SHP77 (cell line): ENCODE results near the gene PARM1.
A peak's percentile ranks its signal among the peaks of the same experiment; 100 is the strongest.

Source experiments
- DNase-seq, 2 experiments: peaks; one replicate each; lab custom pipeline; 2025; lab: John Stamatoyannopoulos, UW

The PARM1 gene, protein sequence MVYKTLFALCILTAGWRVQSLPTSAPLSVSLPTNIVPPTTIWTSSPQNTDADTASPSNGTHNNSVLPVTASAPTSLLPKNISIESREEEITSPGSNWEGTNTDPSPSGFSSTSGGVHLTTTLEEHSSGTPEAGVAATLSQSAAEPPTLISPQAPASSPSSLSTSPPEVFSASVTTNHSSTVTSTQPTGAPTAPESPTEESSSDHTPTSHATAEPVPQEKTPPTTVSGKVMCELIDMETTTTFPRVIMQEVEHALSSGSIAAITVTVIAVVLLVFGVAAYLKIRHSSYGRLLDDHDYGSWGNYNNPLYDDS

DNA sequence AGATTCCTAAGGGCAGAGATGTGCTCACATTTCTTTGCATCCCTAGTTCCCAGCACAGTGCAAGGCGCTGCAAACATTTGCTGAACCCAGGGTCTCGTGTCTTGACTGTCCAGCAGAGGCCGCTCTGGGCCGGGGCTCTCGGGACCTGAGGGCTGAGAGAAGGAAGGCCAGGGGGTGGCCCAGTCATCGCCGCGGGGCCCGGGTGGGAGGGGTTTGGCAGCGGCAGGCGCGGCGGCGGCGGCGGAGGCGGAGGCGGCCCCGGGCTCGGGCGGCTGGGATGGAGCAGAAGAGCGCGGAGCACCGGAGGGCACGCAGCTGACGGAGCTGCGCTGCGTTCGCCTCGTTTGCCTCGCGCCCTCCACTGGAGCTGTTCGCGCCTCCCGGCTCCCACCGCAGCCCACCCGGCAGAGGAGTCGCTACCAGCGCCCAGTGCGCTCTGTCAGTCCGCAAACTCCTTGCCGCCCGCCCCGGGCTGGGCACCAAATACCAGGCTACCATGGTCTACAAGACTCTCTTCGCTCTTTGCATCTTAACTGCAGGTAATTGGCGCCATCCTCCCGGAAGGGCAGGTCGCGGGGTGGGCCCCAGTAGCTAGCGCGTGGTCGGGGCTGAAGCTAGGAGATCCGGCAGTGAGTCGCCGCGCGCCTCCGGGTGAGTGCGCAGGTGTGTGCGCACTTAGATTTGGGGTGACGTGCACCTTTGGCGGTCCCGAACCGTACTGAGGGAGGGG lies at the start of gene PARM1:
Gene PARM1, plus strand, starts transcription at position 285 of the 730 bp plus-strand sequence. Its CDS starts 212 bp downstream, at position 497.
- DNase-seq, result peak; percentile 90 to 92

DNA sequence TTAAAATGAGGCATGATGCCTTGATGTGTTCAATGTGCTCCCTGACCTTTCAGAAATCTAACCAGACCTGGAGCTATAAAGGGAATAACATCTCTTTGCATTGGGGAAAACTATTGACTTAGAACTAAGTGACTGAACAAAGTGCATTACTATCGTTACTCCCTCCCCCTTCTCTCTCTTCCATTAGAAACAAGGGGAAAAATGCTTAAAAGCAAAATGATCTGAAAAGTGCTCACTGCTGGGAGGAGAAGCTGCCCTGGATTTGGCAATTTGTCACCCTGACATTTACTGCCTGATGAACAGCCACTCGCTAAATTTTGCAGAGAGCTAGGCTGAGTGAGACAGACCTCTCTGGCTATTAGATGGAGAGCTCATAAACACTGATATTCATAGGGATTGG lies 48.6 kb upstream of the PARM1 start:
- DNase-seq, result no peak

DNA sequence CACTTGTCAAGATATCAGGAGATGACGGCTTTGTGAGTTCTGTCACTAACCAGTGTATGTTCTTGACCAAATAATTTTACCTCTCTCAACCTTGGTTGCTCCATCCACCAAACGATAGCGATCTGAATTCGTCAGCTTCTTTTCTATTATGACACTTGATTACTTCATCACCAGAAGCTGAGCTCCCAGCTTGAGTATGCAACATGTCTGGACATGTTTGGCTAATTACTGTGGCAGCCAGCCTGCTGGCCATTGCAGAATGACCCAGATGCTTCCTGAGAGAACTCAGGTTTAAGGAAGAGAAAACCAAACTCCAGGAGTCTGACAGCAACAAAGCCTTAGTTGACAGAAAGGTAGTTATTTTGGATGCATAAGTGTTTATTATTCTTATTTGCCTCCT lies 46.4 kb upstream of the PARM1 start:
- DNase-seq, result peak; percentile 52 to 70

DNA sequence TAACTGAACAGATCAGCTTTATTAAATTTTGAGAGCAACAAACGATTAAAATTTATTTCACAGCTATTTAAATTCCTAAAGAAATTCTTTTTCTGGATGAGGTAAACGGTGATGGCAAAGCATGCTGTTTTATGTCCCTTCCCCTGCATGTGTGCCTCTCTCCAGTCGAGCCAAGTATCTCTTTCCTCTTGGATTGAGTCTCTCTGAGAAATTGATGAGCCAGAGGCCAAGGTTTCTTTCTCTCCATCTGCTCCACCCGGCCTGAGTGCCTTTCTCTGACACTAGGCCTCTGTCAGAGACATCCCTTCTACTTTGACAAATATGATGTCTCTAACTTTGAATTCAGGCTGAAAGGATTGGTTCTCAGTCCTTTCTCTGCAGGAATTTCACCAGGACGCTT lies 42.6 kb upstream of the PARM1 start:
- no peak for DNase-seq

DNA sequence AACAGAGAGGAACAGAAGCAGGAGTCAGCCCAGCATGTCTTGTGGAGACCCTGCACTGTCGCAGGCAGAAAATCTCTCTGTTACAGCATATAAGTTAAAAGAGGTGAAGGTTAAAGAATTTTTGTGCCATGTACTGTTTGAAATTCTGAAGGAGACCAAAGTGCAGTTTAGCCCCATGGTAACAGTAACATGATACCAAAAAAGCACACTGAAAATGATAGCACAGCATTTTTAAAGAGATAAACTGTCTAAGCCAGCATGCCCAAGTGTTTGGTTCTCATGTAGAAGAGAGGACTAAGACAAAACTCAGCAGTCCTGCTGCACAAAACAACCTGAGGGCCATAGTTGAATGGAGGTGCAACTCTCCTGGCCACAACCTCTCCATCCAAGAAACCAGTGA lies 41.9 kb upstream of the PARM1 start:
- DNase-seq, result no peak

DNA sequence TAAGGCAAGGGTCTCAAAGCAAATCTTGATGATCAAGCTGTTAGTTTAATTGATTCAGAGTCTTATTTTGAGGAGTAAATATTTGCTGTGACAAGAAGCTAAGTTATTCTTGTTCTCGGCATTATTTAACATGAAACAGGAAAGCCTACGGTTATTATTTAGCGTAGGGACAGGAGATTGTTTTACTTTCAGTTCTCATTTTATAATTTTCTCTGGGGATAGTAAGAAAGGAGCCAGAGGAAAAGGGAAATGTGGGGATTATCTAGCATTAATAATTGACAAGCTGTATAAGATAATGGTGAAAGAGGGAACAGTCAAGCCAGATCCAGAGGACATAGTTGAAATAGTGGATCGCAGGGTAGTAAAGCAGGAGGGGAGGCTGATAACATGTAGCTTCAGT lies 39.7 kb upstream of the PARM1 start:
- no peak for DNase-seq

DNA sequence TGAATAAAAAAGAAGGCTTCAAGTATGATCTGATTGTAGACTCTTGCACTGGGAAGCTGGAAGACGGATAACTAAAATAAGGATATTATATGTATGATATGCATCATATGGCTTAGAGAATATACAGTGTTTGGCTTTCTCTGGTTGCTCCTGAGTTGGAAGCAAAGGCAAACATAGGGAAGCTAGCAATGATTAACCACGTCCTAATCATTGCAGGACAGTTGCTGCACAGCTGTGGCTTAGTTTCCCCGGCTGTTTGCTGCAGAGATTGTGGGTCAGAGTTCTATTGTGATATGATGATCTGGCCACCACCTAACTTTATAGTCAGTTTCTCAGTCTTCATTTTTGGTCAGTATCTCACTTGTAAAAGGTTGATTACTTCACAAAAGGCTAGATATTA lies 36.3 kb upstream of the PARM1 start:
- no peak for DNase-seq

DNA sequence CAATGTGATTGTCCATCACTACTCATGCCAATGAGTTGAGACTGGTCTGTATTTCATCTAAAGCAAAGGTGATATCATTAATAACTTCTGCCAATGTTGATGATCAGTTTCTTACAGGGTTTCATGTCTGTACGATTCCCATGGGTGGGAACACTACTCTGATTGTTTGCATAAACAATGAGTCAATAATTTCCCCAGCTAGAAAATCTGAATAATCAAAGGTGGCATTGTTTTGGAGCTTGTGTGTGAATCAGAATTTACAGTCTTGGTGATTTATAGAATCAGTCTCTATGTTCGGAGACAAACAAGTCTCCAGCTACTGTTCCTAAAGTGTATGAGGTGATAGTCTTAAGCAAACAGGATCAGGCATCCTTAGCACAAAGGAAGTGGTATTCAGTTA lies 35.5 kb upstream of the PARM1 start:
- no peak for DNase-seq

DNA sequence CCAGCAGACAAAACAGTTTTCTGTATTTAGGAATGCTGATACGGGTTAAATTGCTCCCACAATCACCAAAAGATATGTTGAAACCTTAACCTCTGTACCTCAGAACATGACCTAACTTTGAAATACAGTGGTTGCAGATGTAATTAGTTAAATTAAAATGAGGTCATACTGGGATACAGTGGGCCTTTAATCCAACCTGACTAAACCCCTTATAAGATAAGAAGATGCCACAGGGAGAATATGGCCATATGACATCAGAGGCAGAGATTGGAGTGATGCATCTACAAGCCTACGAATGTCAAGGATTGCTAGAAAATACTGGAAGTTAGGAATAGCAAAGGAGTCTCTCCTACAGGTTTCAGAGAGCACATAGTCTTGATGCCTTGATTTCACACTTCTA lies 32.1 kb upstream of the PARM1 start:
- DNase-seq, result no peak

DNA sequence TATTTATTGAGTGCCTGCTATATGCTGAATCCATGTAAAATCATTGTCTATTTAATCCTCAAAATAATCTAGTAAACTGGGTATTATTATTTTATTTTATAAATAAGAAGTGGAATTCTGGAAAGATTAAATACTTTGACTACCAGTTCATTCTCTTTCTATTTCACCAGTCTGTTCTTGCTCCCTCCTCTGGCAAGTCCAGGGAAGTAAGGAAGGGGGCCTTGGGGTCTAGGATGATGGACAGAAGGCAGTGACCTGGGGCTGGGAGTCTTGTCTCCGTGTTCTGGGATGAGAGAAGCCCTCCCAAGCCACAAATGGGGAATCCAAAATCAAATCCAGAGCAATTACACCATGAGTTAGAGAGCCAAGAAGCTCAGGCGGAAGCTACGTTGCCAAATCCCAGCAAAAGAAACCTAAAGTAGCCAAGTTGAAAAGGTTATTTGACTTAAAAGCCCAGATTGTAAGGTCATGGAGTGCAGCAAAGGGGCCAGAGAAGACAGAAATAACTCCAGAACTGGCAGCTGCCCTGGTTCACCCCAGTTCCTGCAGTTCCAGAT lies 28.3 kb upstream of the PARM1 start:
- DNase-seq, result no peak

DNA sequence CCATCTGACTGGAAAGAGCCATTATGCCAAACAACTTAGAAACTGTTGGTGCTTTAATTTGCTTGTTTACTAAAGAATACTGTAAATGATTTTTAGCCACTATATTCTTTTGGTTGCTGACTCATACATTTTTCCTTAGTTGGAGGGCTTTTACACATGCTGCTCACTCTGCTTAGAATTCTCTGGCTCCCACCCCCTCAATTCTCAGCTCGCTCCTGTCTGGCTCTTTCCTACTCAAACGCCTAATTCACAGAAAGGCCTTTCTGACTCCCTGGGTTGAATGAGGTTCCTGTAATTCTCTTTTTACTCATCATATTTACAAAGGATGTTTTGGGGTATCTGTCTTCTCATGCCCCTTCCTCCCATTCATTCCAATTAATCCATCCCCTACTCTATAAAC lies 26.1 kb upstream of the PARM1 start:
- DNase-seq, result no peak

DNA sequence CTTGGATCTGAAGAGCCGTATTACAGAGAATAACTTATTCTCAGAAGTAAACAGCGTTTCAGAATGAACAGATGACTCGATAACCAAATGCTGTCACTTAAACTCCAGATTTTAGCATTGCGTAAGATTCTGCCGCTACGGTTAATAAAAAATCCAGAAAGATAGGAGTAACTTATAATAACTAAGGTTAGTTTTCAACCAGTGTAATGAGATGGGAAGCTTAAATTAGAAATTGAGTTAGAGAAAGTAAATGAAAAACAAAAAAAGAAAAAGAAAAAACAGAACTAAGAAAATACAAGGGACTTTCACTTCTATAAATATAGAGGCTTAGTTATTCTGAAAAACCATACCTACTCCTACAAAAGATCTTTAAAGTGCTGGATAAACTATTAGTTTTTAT lies 13.1 kb upstream of the PARM1 start:
- DNase-seq, result no peak

DNA sequence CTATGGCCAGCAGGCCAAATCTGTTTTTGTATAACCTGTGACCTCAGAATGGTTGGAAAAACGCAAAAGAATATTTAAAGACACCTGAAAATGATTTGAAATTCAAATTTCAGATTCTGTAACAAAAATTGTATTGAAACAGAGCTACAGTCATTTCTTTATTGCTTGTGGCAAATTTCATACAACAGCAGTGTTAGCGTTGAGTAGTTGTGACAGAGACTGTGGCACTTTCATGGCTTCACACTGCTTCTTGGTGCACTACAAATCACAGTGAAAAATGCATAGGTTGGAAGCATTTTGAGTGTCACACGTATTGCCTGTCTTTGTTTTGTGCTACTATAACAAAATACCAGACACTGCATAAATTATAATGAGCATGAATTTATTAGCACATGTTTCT lies 12.2 kb upstream of the PARM1 start:
- no peak for DNase-seq

DNA sequence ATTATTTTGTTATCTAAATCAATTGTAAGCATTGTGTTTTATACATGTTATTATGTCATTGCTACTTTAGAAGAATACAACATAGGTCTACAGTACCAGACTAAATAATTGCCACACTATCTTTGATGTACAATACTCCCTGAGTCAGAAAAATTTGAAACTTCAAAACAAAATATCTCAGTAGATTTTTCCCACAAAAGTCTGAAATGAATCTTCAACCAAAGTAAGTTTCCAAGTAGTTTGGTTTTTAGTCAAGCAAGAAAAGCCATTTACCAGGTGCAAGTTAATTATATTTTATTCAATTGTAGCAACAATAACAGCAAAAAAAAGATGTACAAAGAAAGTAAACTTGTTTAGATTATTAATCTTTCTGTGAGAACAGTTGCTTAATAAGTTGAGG lies 11.4 kb upstream of the PARM1 start:
- DNase-seq, result no peak

DNA sequence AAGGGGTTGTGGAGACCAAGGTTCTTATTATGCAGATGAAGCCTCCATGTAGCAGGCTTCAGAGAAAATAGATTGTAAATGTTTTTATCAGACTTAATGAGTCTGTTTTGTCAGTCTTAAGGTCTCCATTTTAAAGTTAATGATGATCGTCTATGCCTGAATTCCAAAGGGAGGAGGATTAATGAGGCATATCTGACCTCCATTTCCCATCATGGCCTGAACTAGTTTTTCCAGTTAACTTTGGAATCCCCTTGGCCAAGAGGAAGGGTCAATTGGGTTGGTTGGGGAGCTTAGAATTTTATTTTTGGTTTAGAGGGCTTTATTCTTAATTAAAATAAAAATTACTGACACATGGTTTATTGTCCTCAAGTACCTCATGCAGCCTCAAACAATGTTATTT lies 6.9 kb upstream of the PARM1 start:
- no peak for DNase-seq

DNA sequence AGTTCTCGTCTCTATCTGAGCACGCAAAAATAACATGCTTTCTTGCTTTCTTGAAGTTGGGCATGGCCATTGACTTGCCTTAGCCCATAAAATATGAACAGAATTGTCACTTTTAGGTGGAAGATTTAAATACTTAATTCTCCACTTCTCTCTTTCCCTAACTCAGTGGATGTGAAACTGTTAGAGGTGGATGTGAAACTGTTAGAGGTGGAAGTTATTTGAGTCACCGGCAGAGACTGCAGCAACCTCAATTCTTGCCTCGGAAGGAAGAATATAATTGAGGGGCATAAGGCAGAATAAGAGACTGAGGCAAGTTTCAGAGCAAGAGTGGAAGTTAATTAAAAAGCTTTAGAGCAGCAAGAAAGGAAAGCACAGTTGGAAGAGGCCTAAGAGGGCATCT lies 2.8 kb upstream of the PARM1 start:
- no peak for DNase-seq

DNA sequence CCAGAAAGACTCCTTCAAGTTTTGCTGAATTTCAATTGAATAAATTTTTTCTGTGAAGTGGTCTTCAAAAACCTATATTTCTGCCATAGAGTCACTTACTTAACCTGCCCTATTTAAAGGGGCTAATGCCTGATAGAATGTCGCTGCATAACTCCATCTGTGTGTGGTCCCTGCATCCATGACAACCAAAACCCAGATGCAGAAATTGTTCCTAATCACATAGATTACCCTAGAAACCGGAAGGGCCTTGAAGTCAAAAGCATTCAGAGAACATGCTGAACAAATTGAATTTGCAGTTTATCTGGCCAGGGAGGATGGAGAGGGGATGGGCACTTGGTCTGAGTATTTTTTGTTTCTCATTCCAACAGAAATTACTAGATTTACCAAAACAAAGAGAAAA lies 1.5 kb upstream of the PARM1 start:
- DNase-seq, result no peak

DNA sequence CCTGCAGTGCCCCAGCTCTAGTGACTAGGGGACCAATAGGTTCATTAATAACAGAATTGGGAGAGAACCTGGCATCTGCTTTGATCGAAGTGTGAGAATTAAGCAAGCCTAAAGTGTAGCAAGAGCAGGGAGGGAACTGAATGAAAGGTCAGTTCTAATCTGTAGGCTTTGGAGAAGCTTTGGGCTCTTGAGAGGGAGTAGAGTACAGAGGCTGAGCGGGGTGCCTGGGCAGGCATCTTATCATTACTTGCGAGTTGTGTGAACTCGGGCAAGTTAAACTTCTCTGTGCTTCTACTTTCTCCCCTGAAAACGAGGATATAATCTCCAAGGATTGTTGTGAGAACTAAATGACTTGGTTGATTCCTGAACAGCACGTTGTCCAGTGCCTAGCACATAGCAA lies 906 bp upstream of the PARM1 start:
- DNase-seq, result no peak

DNA sequence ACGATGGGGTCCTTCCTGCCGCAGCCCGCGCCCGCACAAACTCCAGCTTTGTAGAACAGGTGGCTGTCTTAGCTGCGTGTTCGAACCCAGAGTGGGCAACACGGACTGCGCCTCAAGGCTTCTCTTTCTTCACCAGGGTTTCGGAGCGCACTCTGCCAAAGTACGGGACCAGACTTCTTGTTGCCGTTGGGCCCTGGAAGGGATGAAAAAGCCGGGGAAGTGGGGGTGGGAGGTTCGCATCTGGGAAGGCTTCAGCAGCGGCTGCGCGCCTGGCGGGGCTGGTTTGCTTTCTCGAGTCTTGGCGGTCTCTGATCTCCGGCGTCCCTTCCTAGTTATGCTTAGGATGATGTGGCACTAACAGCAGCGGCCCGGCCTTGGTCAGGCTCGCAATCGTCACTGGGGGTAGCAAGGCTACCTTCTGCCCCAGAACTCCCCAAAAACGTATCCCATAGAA lies 673 bp downstream of the PARM1 start:
- DNase-seq, result no peak

DNA sequence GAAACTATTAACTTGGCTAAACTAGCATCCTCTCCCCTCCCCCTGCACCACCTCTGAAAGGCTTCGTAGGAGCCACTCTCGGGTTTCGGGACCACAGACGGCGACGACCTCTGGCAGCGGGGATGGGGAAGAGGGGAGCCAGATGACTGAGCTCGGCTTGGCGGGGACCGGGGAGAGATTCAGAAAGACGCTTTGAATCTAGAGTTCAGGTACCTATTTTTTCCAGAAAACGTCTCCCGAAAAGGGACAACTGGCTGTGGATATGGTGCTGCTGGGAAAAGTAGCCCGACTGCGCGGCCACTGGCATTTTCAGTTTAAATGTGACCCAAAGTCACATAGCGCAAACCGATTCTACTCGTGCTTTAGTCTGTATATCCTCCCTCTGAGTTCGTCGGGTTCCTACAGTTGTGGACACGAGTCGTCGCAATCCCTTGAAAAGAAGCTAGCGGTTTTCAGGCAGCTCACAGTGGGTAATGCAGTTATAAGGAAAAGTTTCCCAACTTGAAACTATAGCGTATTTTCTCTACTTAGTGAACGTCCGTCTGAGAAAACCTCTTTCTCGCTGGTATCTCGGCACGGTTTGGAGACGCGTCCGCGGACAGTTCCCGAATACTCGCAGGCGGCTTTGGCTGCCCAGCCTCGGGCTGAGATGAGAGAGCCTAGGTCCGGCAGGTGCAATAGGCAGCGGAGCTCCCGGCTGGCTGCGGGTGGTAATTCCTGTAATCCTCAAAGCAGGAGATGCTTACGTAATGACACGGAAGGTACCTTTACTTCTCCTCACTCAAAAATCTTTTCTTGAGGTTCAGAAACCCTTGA lies 1.3 kb downstream of the PARM1 start:
- peak; percentile 64 to 67 for DNase-seq

DNA sequence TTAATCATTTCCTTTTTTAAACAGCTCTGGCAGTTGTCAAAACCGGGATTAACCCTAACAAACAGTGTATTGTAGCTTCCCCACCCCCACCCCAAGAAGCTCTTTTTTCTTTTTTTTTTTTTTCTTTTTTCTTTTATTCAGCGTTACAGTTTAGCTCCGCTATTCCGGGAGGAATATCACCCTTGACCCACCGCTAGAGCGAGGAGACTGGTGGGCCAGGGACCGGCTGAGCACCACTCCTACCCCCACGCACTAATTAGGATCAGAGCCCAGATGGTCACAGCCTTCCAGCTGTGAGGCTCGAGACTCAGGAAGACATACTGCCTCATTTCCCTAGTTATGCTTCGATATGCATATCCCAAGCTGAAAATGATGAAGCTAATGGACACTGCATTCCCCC lies 2.0 kb downstream of the PARM1 start:
- DNase-seq, result peak in 1 of 2 experiments; percentile 31

DNA sequence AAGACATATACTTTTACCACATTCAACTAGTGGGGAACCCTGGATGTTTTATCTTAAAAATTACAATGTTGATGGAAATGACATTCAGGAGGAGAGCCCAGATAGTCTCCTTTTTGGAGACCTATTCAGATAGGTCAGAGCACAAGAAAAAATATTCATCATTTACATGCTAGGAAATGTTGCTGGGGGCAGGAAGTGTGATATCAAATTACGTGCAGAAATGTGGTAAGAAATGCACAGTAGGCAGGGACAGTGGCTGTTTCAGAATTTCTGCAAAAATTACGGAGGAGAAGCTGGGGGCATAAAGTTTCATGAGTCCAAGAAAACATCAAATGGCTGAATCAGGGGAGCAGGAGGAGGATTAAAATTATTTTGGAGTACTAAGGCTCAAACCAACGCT lies 8.2 kb downstream of the PARM1 start:
- DNase-seq, result no peak
